ENCODE results near the gene TSPAN14.

DNA sequence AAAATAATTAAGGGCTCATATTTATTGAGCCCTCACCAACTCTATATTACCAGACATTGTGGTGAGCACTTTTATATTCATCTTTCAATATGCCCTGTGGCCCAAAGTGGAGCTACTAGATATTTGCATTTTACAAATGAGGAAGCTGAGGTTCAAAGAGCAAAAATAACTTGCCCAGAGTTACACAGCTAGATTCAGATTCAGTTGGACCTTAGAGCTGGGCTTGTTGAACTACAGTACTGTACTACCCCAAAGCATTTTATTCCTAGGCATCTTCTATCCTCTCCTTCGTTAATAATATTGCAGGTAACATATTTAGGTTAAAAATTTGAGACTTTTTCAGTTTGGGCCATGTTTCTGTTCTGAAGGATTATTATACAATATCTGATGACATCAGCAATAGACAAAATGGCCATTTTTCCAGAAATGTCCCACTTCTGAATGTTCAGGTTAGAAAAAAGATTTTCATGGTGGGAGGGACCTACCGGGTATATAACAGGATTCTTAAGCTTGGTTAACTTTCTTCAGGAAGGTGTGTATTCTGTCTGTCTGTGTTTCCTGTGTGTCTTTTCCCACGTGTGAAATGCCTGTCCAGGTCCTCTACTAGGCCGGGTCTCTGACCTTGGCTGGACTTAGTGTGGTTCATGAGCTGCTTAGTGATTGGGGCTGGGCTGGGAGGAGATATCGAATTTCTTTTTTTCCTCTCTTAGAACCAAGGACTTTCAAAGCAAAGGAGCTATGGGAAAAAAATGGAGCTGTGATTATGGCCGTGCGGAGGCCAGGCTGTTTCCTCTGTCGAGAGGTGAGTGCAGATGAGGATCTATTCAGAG, 32.2 kb upstream of the TSPAN14 start:
- TF ChIP-seq, protein P1, sequence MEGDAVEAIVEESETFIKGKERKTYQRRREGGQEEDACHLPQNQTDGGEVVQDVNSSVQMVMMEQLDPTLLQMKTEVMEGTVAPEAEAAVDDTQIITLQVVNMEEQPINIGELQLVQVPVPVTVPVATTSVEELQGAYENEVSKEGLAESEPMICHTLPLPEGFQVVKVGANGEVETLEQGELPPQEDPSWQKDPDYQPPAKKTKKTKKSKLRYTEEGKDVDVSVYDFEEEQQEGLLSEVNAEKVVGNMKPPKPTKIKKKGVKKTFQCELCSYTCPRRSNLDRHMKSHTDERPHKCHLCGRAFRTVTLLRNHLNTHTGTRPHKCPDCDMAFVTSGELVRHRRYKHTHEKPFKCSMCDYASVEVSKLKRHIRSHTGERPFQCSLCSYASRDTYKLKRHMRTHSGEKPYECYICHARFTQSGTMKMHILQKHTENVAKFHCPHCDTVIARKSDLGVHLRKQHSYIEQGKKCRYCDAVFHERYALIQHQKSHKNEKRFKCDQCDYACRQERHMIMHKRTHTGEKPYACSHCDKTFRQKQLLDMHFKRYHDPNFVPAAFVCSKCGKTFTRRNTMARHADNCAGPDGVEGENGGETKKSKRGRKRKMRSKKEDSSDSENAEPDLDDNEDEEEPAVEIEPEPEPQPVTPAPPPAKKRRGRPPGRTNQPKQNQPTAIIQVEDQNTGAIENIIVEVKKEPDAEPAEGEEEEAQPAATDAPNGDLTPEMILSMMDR (conservative IDR thresholded peaks at IDR 0.05; ENCODE audit: low read depth in 2 of 2), result no peak
- no peak for TF ChIP-seq POLR2AphosphoS5 (IDR thresholded peaks at IDR 0.05; ENCODE audit: low read depth)

Data from GM23338 (cell line).